Limb (tissue), 2 donors: ENCODE data around the gene CYREN.
"Not testable (repeated sequence)": the region's sequence is repeated elsewhere in the genome, so short reads cannot be mapped to it uniquely, and the experiment has no call there.

Source experiments
- DNase-seq, 2 donors: peaks; one replicate each; pipeline ENCODE4 v3.0.0-alpha.2; 2016; ENCODE audit errors: extremely low spot score in 2 of 2

The CYREN gene, protein sequence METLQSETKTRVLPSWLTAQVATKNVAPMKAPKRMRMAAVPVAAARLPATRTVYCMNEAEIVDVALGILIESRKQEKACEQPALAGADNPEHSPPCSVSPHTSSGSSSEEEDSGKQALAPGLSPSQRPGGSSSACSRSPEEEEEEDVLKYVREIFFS

DNA sequence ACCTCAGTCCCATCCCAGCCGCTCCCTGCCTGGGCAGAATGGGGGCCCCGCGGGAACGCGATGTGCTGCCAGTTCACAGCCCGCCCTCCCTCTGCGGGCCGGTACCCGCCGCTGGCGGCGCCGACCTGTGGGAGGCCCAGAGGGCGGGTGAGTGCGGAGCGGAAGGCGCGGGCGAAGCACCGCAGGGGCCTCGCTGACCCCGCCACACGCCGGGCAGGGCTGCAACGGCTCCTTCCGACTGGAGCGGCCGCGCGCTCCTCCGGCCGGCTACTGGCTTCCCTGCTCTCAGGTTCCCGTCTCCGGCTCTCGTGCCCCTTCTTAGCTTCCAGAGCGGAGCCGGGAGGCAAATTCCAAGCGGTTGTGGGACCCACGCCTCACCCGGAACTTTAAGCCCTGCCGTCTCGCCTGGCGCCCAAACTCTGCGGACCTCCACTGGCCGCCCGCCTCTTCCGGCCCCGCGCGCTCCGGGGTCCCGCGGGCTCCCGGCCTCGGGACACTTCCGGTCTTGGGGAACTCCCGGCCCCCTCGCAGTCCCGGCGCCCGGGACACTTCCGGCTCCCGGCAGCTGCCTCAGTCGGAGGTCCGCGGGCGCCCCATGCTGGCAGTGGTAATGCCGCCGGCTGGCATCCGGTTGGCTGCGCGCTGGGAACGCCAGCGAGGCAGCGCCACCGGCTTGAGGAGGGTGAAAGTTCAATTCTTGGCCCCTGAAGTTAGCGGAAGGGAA, at the start of gene CYREN:
Gene CYREN (minus strand): TSS at position 434 of the 724 bp plus-strand sequence. CDS start 1,785 bp downstream, outside the sequence.
- peak; percentile 93 for DNase-seq

DNA sequence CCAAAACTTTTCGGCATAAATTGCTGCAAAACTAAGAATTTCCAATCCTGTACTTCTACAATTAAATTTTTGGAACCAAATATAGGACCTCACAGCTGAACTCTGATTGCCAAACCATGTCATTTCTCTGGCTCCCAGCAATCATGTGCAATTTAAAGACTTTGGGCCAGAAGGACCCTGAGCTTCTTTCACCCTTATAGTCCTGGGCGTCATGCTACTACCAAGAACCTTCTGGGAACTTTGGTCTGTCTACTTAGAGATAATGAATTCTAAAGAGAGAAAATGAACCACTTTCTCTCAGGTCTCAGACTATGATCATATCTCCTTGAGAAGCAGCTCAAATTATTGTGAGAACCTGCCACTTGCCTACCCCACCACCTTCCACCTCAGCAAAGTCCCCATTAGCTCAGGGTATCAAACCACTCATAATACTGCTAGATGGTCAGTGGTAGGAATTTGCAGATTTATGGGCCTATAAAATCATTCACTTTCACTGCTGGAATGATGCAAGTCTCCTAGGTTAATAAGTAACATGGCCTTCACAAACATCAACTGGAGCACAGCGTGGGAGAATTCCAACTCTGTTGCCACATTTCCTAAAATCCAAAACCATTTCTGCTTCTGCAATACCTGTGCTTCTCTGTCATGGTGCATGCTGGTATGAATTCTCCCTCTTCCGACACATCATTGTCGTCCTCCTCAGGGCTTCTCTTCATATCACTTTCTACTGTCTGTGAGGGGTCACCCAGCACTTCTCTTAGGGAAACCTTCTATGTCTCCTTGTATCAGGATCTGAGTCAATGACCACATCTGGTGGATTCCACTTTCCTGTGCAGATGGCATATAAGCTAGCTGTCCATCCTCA, 47.4 kb upstream of the CYREN start:
- DNase-seq = no peak

DNA sequence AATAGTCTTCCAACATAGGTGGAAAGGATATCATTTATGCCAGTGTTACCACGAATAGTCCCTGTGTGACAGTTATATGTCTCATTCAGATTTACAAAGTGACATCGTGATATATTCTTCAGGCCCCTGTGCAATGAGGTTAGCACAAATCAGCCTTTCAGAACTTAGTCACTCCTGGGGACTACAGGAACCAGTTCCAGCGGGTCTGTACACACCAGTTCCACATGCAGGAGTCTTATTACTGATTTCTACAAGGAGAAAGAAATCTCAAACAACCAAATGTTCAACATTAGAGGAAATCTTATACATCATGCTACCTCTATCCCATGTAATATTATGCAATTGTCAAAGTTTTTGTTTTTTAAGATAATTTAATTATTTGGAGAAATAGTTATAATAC, 45.2 kb upstream of the CYREN start:
- DNase-seq = no peak

DNA sequence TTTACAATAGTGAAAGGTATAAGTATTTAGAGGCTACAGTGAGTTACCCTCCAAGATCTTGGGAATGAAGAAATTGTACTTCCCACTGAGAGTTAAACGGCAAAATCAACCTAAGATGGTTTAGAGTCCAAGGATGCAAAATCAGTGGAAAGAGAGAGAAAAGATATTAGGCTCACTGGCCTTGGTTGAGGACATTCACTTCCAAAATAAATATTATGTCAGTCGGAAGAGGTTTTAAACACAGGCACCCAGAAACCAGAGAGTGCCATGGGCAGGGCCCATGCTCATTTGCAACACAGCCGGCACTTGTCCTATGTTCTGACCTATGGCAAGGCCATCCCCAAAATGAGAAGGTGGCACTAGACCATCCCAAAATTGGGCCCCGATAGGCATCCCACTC, 44.7 kb upstream of the CYREN start:
- DNase-seq = no peak

DNA sequence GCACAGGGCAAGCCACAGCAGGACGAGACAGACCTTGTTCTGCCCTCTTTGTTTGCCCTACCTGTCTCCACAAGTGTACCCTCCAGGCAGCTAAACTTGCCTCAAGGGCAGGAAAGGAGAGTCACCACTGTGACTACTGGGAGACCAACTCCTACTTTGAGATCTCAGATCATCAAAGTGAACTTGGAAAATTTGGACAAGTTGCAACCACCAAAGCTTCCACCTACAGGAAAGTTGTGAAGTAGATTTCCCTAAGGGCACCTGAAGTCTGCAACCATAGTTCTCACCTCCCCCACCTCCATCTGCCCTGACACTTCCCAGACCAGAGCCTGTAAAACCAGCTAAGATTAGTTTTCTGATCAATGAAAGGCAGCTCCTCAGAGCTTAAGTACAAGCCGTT, 43.3 kb upstream of the CYREN start:
- no peak for DNase-seq

DNA sequence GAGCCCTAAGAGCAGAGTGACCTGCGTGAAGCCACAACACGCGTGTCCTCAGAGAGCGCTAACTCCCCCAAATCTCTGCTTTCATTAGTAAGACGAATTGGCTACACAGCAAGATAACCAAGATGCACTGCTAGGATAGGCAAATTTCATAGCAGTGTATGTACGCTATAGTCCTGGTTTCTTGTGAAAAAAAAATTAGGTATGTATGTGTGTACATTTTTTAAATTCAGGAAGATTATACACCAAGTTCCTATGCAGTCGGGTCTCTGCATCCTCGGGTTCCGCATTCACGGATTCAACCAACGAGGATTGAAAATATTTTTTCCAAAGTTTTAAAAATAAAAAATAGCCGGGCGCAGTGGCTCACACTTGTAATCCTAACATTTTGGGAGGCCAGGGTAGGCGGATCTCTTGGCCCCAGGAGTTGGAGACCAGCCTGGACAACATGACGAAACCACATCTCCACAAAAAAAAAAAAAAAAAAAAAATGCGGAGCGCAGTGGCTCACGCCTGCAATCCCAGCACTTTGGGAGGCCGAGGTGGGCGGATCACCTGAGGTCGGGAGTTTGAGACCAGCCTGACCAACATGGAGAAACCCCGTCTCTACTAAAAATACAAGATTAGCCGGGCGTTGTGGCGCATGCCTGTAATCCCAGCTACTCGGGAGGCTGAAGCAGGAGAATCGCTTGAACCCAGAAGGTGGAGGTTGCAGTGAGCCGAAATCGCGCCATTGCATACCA, 41.6 kb upstream of the CYREN start:
- not testable (repeated sequence) for DNase-seq

DNA sequence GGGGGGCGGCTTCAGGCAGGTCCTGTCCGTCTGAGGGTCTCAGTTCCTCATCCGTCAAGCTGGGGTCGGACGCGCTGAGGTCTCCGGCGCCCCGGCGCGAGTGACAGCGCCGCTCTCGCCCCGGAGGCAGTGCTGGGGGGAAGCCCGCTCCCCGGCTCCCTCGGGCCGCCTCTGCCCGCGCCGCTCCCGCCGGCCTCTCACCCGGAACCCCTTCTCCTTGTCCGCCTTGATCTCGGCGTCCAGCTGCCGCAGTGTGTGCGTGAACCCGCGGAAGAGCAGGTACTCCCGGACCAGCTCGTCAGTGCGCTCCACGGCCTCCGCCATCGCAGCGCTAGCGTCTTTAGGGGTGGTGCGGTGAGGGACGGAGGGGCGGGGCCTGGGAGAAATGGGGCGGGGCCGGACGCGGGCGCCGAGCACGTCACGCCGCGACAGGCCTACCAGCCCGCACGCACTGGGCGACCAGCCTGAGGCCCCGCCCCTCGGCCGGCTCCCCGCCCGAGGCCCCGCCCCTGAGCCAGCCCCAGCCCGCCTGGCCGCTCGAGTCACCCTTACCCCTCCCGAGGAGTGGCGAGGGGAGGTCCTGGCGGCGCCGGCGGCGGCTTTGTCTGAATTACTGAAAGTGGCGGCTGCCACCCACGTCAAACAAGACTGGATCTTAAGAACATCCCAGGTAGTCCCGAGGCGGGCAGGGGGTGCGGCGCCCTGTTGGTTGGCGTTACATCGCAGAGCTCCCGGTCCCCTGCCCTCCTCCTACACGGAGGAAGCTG, 40.9 kb upstream of the CYREN start, which contains the start of gene WDR91:
Gene WDR91 (minus strand): TSS at position 348 of the 767 bp plus-strand sequence. CDS start 24 bp downstream, at position 324.
- DNase-seq = peak; percentile 95 to 99

DNA sequence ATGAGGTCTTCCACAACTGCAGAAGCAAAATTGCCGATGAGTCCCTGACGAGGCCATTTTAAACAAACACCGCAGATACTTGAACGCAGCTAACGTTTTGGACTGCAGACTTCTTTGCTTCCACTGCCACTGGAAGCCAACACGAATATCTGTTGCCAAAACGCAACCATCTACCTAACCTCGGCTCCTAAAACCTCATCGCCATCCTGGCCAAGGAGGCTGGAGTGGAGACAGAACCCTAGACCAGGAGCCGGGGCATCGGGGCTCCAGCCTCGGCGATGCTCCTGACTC, 40.3 kb upstream of the CYREN start:
- peak in 1 of 2 donors; percentile 13 for DNase-seq

DNA sequence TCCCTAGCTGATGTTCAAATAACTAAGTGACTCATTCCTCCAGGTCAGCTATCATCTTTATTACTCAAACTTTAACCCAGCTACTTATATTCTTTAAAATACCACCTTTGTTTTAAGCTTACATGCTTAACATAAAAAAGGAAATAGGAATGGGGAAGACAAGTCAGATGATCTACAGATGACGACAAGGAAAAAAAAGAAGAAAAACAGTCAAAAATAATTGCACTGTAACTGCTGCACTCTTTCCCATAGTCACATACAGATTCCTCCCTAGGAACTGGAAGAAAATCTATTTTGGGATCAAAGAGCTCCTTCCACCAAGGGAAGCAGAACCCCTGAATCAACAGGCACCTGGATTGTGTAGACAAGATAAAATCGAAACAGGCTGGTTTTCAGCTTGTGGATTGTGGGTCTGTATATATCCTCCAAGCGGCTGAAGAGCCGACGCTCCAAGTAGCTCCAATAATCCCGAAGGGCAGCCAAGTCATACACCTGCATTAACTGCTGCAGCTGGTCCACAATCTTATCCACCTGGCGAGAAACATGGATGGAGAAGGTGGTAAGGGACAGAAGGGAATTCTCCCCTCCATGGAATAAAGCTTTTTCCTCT, 38.8 kb upstream of the CYREN start:
- no peak for DNase-seq

DNA sequence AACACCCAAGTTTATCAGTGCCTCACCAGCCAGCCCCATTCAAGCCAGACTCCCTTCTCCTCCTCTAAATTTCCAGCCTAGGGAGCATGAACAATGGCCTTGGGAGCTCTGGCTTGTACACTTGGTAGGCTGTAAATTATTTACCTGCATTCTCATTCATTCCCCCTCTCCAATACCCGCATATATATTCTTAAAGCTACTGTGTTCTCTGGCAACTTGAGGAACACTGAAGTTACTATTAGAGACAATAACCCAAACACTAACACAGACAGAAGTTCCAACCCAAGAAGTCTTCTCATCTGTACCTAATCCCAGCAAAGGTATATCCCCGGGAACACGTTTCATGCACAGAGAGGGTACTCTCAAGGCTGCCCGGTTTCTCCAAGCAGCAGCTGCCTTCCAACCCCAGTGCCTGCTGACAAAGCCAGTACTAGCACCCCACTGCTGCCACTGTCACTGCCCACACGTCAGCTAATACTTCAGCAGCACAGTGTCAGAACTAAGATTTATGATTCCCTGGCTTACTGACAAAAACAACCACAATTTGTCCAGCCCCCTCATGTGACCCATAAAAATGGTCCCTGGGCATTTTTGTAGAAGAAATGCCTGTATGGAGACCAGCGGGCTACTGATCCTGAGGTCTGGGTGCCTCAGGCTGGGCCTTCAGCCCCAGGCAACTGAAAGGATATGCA, 37.7 kb upstream of the CYREN start:
- DNase-seq = no peak

DNA sequence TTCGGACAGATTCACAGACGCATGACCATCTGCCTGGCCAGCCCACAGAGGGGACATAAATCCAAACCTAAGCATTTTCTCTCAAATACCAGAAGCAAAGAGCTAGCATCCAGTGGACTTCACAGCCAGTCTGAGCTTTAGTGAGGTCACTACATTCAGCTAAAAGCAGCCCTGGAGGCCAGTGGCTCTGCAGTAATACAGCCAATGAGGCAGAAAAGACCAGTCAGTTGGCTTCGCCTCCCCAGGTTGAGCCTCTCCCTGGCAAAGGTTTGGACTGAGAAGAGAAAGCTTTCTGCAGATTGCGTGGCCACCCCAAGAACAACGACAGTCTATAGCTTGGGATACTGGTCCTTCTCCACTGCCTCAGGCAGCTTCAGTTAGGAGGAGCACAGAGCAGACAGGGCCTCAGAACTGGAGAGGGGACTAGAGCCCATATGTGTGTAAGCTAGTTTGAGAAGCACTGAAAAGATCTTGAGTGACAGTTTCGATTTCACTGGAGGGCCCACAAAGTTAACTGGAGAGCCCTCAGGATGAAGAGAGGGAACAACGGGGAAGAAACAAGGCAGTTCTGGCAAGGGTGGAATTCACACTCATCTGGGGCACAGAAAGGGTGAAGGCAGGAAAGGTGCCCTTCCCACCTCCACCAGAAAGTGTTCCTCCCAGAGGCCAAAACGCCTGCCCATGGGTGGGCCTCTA, 37.0 kb upstream of the CYREN start:
- no peak for DNase-seq

DNA sequence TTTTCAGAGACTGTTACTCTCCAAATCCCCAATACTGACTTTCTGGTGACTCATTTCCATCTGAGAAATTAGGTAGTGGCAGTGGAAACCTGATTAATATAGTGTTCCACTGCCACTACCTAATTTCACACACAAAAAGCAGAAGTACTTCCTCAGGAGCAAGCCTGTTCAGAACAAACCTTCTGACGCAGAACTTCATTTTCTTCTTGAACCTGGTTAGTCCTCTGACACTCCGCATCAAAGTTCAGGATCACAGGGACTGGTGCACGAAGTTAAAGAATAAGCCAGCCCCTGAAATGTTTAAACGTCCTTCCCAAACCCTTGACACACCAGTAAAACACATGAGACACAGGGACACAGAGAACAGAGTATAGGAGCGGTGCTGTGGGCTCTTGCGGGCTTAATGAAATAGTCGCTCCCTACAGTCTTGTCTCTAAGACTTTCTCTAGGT, 36.5 kb upstream of the CYREN start:
- DNase-seq = no peak

DNA sequence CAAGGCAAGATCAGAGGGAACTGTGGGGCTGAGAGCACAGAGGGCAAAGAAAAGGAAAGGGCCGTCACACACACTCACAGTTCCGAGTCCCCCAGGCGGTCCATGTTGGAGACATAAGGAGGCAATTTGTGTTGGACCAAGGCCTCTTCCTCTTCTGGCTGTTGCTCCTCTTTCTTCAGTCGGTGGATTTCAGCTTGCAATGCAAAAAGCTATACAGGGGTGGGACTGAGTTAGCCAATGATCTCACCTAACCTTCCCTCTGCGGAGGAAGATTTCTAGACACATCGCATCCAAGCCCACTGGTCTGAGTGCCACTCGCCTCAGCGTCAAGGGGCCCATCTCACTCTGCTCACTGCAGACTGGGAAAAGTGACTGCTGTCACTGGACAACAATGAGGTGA, 35.3 kb upstream of the CYREN start:
- no peak for DNase-seq

DNA sequence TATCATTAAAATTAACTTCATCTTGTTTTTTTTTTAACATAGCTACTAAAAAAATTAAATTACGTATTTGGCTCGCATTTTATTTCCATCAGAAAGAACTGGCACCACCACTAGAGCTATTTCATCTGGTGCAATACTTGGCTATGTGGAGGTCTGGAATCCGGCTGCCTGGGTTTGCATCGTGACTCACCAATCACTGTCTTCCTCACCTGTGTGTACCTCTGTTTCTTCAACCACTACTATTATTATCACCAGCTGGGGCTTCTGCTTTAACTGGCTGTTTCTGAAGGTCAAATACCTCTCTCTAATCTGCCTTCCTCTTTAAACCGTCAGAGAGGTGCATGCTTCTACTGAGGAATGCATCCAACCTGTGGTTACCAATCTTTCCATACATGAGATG, 34.4 kb upstream of the CYREN start:
- DNase-seq = no peak

DNA sequence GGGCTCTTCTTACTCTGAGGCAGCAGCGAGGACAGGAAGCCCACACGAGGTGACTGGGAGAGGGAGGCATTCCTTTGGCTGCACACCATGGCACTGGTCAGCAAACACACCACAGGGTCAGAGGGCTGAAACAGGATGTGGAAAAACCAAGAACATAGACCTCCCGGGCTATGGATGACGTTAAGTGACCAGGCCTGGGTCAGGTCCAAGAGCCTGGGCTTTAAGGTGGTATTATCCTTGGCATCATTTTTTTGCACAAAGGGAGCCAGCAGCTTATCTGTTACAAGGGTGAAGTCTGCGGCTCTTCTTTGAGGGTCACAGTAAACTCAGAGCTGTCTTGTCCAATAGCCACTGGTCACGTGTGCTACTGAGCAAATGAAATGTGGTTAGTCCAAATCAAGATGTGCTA, 33.8 kb upstream of the CYREN start:
- DNase-seq = no peak

DNA sequence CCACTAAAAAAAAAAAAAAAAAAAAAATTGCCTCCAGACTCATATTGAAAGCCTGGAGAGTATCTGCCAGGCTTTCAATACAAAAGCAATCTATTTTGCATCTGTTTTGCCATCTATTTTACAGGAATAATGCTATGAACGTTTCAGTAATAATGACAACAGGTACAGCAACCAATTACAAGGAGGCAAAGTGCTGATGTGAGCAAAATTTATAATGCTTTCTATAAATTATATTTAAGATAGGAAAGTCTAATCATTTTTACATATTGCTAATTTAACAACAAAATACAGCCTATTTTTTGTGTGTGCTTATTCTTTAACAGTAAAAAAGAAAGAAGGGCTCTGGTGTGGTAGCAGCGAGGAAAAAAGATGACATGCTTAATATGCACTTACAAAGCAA, 30.8 kb upstream of the CYREN start:
- DNase-seq = no peak

DNA sequence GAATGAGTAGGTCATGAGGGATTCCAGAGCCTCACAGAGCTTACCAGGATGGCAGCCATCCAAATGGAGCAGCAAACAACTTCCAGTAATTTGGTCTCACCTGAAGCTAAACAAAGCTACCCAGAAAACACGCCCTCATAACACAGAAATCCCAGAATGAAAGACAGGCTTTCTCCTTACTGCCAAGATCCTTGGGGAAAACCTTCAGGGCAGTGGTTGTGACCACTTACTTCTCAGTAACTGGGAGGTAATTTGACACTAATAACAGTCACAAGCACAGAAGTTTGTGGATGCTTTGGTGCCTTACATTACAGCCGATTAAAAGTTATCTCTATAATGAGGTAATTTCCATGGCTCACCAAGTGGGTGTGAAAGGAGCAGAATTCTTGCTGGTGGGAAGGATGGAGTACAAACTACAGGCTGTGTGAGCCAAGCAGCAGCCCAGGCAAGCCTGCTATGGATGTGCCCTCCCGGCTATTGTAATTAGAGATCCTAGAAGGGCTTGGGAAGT, 30.4 kb upstream of the CYREN start:
- DNase-seq = peak in 1 of 2 donors; percentile 9

DNA sequence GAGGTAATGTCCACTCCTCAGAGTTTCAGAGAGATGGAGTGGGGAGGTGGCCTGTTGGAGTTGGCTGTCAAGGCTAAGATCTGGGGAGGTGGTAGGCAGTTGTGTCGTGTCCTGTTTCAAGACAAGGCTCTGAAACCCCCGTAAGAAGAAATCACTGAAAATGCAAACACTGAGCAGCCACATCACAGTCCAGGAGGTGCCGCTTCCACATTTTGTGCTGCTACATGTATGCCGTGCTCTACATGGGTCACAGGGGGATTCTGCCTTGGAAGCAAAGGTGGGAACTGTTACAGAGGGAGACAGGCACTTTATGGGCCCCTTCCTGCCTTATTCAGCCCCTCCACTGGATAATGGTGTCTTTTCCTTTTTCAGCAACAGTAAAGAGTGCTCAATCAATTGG, 28.9 kb upstream of the CYREN start:
- DNase-seq = no peak
